ENCODE data around the gene RBM10. TPM values are rescaled to one million over a fixed set of nuclear protein-coding genes. Genes with fewer than 3 reads are reported as not detected.

The RBM10 gene
- total and polyA plus RNA-seq, 9 of the 15 experiments (the other 6 are each of a cell fraction or from before 2014, with no cell fraction given) = 1.1 to 61.7 (median 31.5) TPM

DNA sequence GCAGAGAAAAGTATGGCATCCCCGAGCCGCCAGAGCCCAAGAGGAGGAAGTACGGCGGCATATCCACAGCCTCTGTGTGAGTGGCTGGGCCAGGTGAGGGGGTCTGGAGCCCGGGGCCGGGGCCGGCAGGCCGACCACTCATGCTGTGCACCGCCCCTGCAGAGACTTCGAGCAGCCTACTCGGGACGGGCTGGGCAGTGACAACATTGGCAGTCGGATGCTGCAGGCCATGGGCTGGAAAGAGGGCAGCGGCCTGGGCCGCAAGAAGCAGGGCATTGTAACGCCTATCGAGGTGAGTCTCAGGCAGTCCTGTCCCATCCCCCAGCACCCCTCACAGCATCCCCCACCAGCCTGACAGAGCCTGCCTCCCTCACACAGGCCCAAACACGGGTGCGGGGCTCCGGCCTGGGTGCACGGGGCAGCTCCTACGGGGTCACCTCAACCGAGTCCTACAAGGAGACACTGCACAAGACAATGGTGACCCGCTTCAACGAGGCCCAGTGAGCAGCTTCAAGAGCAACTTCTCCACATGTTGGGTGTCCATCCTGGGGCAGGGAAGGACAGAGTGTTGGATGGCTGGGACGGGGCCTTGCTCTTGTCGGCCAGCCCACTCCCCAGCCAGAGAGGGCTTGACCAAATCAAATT is 41.2 kb downstream of the RBM10 start (continued):
- TF ChIP-seq XRCC4 (IDR thresholded peaks at IDR 0.05; ENCODE audit: extremely low read depth, insufficient read depth, insufficient read length) (no peak), COPS2 (conservative IDR thresholded peaks at IDR 0.05) (no peak), FOXK2 (conservative IDR thresholded peaks at IDR 0.05 in 1 of 2, IDR thresholded peaks at IDR 0.05 in 1 of 2; ENCODE audit: low read depth in 2 of 2) (no peak), SAFB (IDR thresholded peaks at IDR 0.05; ENCODE audit: borderline replicate concordance, low read depth, low read length) (no peak)
- TF ChIP-seq, protein P1, sequence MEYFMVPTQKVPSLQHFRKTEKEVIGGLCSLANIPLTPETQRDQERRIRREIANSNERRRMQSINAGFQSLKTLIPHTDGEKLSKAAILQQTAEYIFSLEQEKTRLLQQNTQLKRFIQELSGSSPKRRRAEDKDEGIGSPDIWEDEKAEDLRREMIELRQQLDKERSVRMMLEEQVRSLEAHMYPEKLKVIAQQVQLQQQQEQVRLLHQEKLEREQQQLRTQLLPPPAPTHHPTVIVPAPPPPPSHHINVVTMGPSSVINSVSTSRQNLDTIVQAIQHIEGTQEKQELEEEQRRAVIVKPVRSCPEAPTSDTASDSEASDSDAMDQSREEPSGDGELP (CRISPR knock-in tag; IDR thresholded peaks at IDR 0.05; ENCODE audit: borderline replicate concordance) = no peak
- TF ChIP-seq, protein P2, sequence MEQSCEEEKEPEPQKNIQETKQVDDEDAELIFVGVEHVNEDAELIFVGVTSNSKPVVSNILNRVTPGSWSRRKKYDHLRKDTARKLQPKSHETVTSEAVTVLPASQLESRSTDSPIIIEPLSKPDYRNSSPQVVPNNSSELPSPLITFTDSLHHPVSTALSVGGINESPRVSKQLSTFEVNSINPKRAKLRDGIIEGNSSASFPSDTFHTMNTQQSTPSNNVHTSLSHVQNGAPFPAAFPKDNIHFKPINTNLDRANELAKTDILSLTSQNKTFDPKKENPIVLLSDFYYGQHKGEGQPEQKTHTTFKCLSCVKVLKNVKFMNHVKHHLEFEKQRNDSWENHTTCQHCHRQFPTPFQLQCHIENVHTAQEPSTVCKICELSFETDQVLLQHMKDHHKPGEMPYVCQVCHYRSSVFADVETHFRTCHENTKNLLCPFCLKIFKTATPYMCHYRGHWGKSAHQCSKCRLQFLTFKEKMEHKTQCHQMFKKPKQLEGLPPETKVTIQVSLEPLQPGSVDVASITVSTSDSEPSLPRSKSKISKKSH (CRISPR knock-in tag; IDR thresholded peaks at IDR 0.05) = no peak

DNA sequence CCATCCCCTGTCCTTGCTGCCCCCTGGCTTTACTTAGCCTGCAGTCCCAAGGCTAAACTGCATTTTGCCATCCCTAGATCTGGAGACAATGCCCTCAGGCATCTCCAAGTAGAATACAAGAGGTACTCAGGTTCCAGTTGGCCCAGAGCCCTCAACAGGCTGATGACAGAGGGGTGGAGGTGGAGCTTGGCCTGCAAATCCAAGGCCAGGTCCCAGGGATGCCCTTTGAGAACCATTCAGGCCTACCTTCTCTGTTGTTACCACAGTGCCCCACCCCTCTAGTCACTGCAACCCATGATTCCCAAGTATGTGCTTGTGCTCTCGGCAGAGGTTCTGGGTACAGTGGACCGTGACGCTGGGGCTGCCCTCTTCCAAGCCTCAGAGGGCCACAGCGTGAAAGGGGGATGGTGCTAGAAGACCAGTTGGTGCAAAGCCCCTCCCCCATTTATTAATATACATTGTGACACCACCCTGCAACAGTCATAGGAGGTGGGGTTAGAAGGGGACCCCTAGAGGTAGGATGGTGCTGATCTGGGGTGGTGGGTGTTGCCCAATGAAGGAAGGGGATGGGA is 42.2 kb downstream of the RBM10 start:
- H3K4me1 ChIP-seq (replicated peaks in 1 of 2; ENCODE audit: control insufficient read depth in 2 of 2, insufficient read depth in 2 of 2, low read length in 2 of 2) = peaks cover 0 to 16% of the 10 kb centered on the region in 2 experiments; a peak in 3 of 5 replicates
- FAIRE-seq (no peak), DNase-seq (ENCODE audit: extremely low read depth in 1 of 4, low spot score in 3 of 4) (no peak), ATAC-seq (no peak)
- POLR2A ChIA-PET = no interaction called here
- intact Hi-C loops (cut with micrococcal nuclease) (no loop called here), in situ Hi-C loops (cut with MboI) (no loop called here)
- H3K9me3 ChIP-seq (replicated peaks; ENCODE audit: control insufficient read depth, insufficient read depth, low read depth, low read length) = no peaks in the 10 kb centered on the region
- no peak overlapping the region for H3K4me2 ChIP-seq (ENCODE audit: insufficient read depth, low read length)
- no peaks in the 10 kb centered on the region for H3K9me1 ChIP-seq (ENCODE audit: control insufficient read depth, insufficient read depth, low read length)
- H3K4me3 ChIP-seq = no peak overlapping the region
- CTCF ChIA-PET (ENCODE audit: low intra/inter-chr PET ratio) = no interaction called here
- peaks cover 4% of the 10 kb centered on the region; the same call in 2 of the 3 replicates for H3K79me2 ChIP-seq (ENCODE audit: control insufficient read depth, insufficient read depth, low read length)
- no peak overlapping the region for H2AFZ ChIP-seq (ENCODE audit: low read depth, low read length)
- 89% methylated on average over 4 of the region's 4 CpGs for WGBS (ENCODE audit: insufficient coverage, low coverage, missing lambda C conversion rate)
- H3K27me3 ChIP-seq (ENCODE audit: control insufficient read depth in 2 of 2, insufficient read depth in 2 of 2, low read length in 2 of 2) = no peaks in the 10 kb centered on the region
- H4K20me1 ChIP-seq (replicated peaks; ENCODE audit: control insufficient read depth, insufficient read depth, low read length) = no peaks in the 10 kb centered on the region
- H3K27ac ChIP-seq (ENCODE audit: extremely low read depth, low read depth, low read length) = no peak overlapping the region
- BruUV-seq (replicated peaks) = no TSS peak
- peaks cover 38% of the 10 kb centered on the region; the same call in 2 of the 3 replicates for H3K36me3 ChIP-seq (ENCODE audit: control insufficient read depth, insufficient read depth, low read length)
- H3K9ac ChIP-seq (ENCODE audit: insufficient read depth in 1 of 2, low read depth in 2 of 2, low read length in 2 of 2) = no peak overlapping the region
- TF ChIP-seq, protein P3, sequence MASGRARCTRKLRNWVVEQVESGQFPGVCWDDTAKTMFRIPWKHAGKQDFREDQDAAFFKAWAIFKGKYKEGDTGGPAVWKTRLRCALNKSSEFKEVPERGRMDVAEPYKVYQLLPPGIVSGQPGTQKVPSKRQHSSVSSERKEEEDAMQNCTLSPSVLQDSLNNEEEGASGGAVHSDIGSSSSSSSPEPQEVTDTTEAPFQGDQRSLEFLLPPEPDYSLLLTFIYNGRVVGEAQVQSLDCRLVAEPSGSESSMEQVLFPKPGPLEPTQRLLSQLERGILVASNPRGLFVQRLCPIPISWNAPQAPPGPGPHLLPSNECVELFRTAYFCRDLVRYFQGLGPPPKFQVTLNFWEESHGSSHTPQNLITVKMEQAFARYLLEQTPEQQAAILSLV (tag; IDR thresholded peaks at IDR 0.05) = no peak
- TF ChIP-seq ZNF253 (CRISPR knock-in tag; conservative IDR thresholded peaks at IDR 0.05) (no peak), NFXL1 (CRISPR knock-in tag; IDR thresholded peaks at IDR 0.05) (no peak)
- TF ChIP-seq, protein P4, sequence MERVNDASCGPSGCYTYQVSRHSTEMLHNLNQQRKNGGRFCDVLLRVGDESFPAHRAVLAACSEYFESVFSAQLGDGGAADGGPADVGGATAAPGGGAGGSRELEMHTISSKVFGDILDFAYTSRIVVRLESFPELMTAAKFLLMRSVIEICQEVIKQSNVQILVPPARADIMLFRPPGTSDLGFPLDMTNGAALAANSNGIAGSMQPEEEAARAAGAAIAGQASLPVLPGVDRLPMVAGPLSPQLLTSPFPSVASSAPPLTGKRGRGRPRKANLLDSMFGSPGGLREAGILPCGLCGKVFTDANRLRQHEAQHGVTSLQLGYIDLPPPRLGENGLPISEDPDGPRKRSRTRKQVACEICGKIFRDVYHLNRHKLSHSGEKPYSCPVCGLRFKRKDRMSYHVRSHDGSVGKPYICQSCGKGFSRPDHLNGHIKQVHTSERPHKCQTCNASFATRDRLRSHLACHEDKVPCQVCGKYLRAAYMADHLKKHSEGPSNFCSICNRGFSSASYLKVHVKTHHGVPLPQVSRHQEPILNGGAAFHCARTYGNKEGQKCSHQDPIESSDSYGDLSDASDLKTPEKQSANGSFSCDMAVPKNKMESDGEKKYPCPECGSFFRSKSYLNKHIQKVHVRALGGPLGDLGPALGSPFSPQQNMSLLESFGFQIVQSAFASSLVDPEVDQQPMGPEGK (CRISPR knock-in tag; IDR thresholded peaks at IDR 0.05; ENCODE audit: borderline replicate concordance) = no peak
- TF ChIP-seq, protein P5, sequence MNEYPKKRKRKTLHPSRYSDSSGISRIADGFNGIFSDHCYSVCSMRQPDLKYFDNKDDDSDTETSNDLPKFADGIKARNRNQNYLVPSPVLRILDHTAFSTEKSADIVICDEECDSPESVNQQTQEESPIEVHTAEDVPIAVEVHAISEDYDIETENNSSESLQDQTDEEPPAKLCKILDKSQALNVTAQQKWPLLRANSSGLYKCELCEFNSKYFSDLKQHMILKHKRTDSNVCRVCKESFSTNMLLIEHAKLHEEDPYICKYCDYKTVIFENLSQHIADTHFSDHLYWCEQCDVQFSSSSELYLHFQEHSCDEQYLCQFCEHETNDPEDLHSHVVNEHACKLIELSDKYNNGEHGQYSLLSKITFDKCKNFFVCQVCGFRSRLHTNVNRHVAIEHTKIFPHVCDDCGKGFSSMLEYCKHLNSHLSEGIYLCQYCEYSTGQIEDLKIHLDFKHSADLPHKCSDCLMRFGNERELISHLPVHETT (CRISPR knock-in tag; conservative IDR thresholded peaks at IDR 0.05 in 1 of 2, IDR thresholded peaks at IDR 0.05 in 1 of 2) = no peak
